Panc1 (cell line): ENCODE results near the gene STXBP5. TPM values are rescaled to one million over a fixed set of nuclear protein-coding genes. Genes with fewer than 3 reads are reported as not detected.

Source experiments
- ATAC-seq: fragments of 200-7000 bp; cut with Tn5 transposase; 2 replicates; pipeline ENCODE4 v1.9.1; 2020; ENCODE audit warnings: mild to moderate bottlenecking, moderate library complexity
- BruUV-seq: library from RNA; stranded (reverse); fragments of 400-500 nt; replicated peaks from 2 replicates; lab custom pipeline; 2021; lab: Mats Ljungman, UMichigan
- CTCF ChIA-PET: fragments of 300-600 bp; sonication (Branson Sonifier 250); formaldehyde crosslinking; loops from one replicate; lab custom pipeline; 2022; ENCODE audit warnings: antibody characterized with exemption; lab: Charles Lee
- POLR2A ChIA-PET: fragments of 300-600 bp; sonication (Branson Sonifier 250); formaldehyde crosslinking; loops from one replicate; lab custom pipeline; 2022; ENCODE audit warnings: antibody characterized with exemption; lab: Charles Lee
- DNase-seq: peaks from one replicate; pipeline ENCODE4 v3.0.0-alpha.2; 2010; ENCODE audit warnings: low read depth, low spot score
- H3K27ac ChIP-seq: 2 replicates; pipeline ENCODE4 v1.5.1; 2011; ENCODE audit warnings: mild to moderate bottlenecking, low read length, inconsistent platforms
- H3K27me3 ChIP-seq: fragments of 200-500 bp; sonication (Bioruptor generic); 2 replicates; pipeline ENCODE4 v1.6.0; 2014; ENCODE audit warnings: low read length, inconsistent platforms; ENCODE audit not compliant: control insufficient read depth, insufficient read depth
- H3K36me3 ChIP-seq: fragments of 200-500 bp; sonication (Bioruptor generic); 2 replicates; pipeline ENCODE4 v1.5.1; 2014; ENCODE audit warnings: inconsistent platforms, mild to moderate bottlenecking, low read length, moderate library complexity; ENCODE audit not compliant: control insufficient read depth, insufficient read depth
- H3K4me1 ChIP-seq: 2 replicates; pipeline ENCODE4 v1.5.1; 2011; ENCODE audit warnings: inconsistent platforms, mild to moderate bottlenecking, low read length, moderate library complexity; ENCODE audit not compliant: control insufficient read depth, insufficient read depth
- H3K4me3 ChIP-seq, 2 experiments: 2 replicates each; pipeline ENCODE4 v1.5.1; 2011 to 2012; ENCODE audit warnings: low read depth in 2 of 2, low read length in 2 of 2, mild to moderate bottlenecking in 2 of 2, inconsistent platforms in 1 of 2, moderate library complexity in 1 of 2
- H3K9me3 ChIP-seq: fragments of 200-500 bp; sonication (Bioruptor generic); 2 replicates; pipeline ENCODE4 v1.5.1; 2014; ENCODE audit warnings: low read depth, mild to moderate bottlenecking, inconsistent platforms, low read length, moderate library complexity; ENCODE audit not compliant: control insufficient read depth, insufficient read depth
- CTCF ChIP-seq: fragments of 450-650 bp; IDR thresholded peaks from 2 replicates; pipeline ENCODE4 v1.5.1; 2017; ENCODE audit warnings: mild to moderate bottlenecking
- POLR2AphosphoS5 ChIP-seq: IDR thresholded peaks from 2 replicates; pipeline ENCODE4 v1.6.1; 2012; ENCODE audit warnings: mild to moderate bottlenecking, low read depth, low read length, moderate library complexity
- REST ChIP-seq, 2 experiments: IDR thresholded peaks; 2 replicates each; pipeline ENCODE4 v1.6.1; 2011 to 2012; ENCODE audit warnings: low read depth in 2 of 2, control low read depth in 1 of 2, low read length in 1 of 2, mild to moderate bottlenecking in 1 of 2, moderate library complexity in 1 of 2; ENCODE audit not compliant: insufficient read depth in 1 of 2
- SIN3A ChIP-seq: IDR thresholded peaks from 2 replicates; pipeline ENCODE4 v1.6.1; 2012; ENCODE audit warnings: low read depth, mild to moderate bottlenecking, low read length, moderate library complexity, borderline replicate concordance; ENCODE audit not compliant: insufficient read depth
- TCF7L2 ChIP-seq: IDR thresholded peaks from 2 replicates; pipeline ENCODE4 v1.6.1; 2011; ENCODE audit warnings: mild to moderate bottlenecking, low read depth, low read length, inconsistent platforms
- in situ Hi-C: cut with HindIII; loops from 2 replicates; pipeline ENCODE4 v1.10.0; 2016; ENCODE audit warnings: low sequenced_read_pairs, low pct_unique_long_range_greater_than_20kb
- intact Hi-C: fragments of 100-400 bp; cut with micrococcal nuclease; formaldehyde crosslinking; loops from one replicate; pipeline ENCODE4 v1.10.0; 2022; ENCODE audit not compliant: unreplicated experiment
- total RNA-seq: library from RNA; stranded (reverse); gene quantifications from one replicate; pipeline ENCODE4 v1.2.1, GENCODE V29; 2021; ENCODE audit not compliant: unreplicated experiment

The STXBP5 gene
- total RNA-seq, 1 experiment from 2014 or later = 77.8 TPM

GRCh38 chr6:147371325-147371724 lies 167.1 kb downstream of the STXBP5 start:
- Histone ChIP-seq H3K4me1 (no peaks in the 10 kb centered on the region), H3K9me3 (no peaks in the 10 kb centered on the region), H3K27me3 (no peaks in the 10 kb centered on the region), H3K27ac (no peak overlapping the region), H3K36me3 (peaks cover 11% of the 10 kb centered on the region), H3K4me3 (no peak overlapping the region)
- ChIA-PET CTCF (no interaction called here), POLR2A (no interaction called here)
- no TSS peak for BruUV-seq
- in situ Hi-C loops = no loop called here
- DNase-seq = no peak
- no peak for ATAC-seq
- intact Hi-C loops = no loop called here
- no peak for TF ChIP-seq TCF7L2
- TF ChIP-seq REST (IDR thresholded peaks at IDR 0.05; ENCODE audit: insufficient read depth in 1 of 2, low read depth in 2 of 2, low read length in 1 of 2) = no peak
- TF ChIP-seq SIN3A = no peak
- no peak for TF ChIP-seq POLR2AphosphoS5
- no peak for TF ChIP-seq CTCF

- no TSS peak for BruUV-seq
- no peak for ATAC-seq
- Histone ChIP-seq H3K4me3 (no peak overlapping the region), H3K27me3 (no peaks in the 10 kb centered on the region), H3K36me3 (peaks cover 13% of the 10 kb centered on the region), H3K9me3 (no peaks in the 10 kb centered on the region), H3K4me1 (no peaks in the 10 kb centered on the region), H3K27ac (no peak overlapping the region)
- TF ChIP-seq POLR2AphosphoS5 = no peak
- no peak for TF ChIP-seq CTCF
- no peak for TF ChIP-seq REST (IDR thresholded peaks at IDR 0.05; ENCODE audit: insufficient read depth in 1 of 2, low read depth in 2 of 2, low read length in 1 of 2)
- no peak for TF ChIP-seq TCF7L2
- no peak for TF ChIP-seq SIN3A
- in situ Hi-C loops (no loop called here), intact Hi-C loops (no loop called here)
- CTCF ChIA-PET = no interaction called here
- POLR2A ChIA-PET = no interaction called here
- DNase-seq = no peak
Observed at GRCh38 chr6:147372806-147373205, 168.6 kb downstream of the STXBP5 start.
